NCI-H2171 (cell line): ENCODE results near the gene SNORC.

Experiments
- DNase-seq: peaks from one replicate; lab custom pipeline; 2025; lab: John Stamatoyannopoulos, UW

Gene SNORC

DNA sequence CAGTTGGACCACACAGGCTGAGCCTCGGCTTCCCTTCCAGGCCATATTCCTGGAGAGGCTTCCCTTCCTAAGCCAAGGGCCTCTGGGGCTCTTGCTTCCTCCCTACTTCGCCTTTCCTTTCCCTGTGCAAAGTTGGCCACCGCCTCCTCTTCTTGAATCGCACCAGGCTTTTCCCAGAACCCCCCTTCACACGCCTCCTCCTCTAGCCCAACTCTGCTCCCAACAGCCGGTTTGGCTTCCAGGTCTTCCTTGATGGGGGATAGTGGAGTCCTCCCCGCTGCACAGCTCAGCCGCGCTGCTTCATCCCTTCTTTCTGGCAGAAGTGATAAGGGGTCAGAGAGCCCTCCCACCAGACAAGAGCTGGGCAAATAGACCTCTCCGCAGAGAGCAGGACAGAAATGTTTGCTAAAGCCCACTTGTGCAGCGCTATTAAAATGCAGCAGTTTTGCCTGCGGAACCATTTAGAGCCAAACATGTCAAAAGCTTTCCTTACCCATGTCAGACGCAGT is 56.4 kb downstream of the SNORC start:
- no peak for DNase-seq

DNA sequence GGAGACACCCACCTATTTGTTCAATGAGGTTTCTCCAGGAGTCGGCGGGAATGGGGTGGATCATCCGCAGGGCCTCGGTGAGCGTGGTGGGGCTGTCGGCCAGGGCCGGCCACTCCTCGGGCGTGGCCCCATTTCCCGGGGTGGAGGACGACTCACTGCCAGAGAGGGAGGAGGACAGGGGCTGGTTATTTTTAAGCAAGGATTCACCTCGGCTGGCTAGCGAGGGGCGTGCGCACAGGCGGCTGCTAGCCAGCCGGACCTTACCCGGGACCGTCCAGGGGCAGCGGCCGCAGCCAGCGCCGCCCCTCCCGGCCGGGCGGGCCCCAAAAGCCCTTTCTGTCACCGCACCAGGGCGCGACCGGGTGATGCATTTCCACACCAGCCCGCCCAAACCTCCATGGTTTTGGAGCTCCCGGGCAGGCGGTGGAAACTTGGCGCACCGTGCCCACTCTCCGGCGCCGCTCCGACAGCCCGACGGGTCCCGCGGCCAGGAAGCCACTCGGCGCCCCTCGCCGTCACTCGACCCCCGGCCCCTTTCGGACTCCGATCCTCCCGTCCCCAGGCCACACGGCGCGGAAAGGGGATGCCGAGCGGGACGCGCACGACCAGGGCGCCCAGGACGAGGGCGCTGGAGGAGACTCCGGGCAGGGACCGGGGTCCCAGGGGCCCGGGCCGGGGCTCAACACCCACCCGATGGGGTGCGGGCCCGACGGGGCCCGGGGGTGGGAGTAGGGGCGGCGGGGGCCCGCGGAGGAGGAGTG is 57.1 kb downstream of the SNORC start:
- DNase-seq = no peak

DNA sequence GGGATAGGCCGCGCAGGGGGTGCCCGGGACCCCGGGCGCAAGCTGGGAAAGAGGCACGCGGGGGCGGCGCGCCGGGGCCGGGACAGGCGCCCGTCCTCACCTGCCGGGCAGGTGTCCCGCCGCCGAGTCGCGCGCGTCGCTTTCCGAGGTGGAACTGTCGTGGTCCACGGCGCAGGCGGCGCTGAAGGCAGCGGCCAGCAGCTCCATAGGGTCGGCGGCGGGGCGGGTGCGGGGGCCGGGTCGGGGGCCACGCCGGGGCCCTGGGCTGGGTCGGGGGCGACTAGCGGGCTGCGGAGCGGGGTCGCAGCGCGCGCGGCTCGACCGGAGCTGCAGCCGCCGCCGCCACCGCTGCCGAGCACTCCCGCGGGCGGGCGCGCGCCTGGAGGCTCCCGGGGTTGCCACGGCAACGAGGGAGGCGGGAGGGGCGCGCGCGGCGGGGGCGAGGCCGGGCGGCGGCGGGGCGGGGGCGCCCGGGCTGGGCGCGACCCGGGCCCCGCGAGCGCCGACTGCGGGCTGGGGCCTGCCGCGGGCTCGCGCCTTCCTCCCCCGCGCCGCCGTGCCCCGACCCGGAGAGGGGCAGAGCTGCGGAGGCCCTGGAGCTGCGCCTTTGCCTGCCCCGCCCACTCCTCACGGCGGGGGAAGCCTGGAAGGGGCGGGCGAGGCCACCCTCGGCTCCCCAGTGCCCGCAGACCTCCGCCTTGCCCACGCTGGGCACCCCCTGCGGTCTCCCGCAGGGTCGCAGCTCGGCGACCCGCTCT is 57.9 kb downstream of the SNORC start:
- no peak for DNase-seq
